DND-41 (cell line): ENCODE data around the gene SOX5.

Experiments used
- ATAC-seq: fragments of 200-7000 bp; cut with Tn5 transposase; 3 replicates; pipeline ENCODE4 v1.9.1; 2021; ENCODE audit warnings: low read depth; ENCODE audit not compliant: insufficient read depth
- DNase-seq: peaks from one replicate; pipeline ENCODE4 v3.0.0-alpha.2; 2020
- H2AFZ ChIP-seq: 2 replicates; pipeline ENCODE4 v1.6.0; 2012; ENCODE audit warnings: low read depth, low read length
- H3K27ac ChIP-seq: 2 replicates; pipeline ENCODE4 v1.5.1; 2012; ENCODE audit warnings: low read length, inconsistent platforms
- H3K27me3 ChIP-seq: fragments of 200-600 bp; sonication (generic); 2 replicates; pipeline ENCODE4 v1.6.0; 2012; ENCODE audit warnings: low read length, mild to moderate bottlenecking, inconsistent platforms; ENCODE audit not compliant: insufficient read depth, poor library complexity
- H3K36me3 ChIP-seq: 2 replicates; pipeline ENCODE4 v1.5.1; 2012; ENCODE audit warnings: low read length, inconsistent platforms; ENCODE audit not compliant: insufficient read depth
- H3K4me1 ChIP-seq: 2 replicates; pipeline ENCODE4 v1.5.1; 2012; ENCODE audit warnings: mild to moderate bottlenecking, low read length; ENCODE audit not compliant: insufficient read depth
- H3K4me2 ChIP-seq: 2 replicates; pipeline ENCODE4 v1.6.0; 2012; ENCODE audit warnings: mild to moderate bottlenecking, moderate library complexity, low read length, inconsistent platforms; ENCODE audit not compliant: insufficient read depth
- H3K4me3 ChIP-seq, 2 experiments: fragments of 200-600 bp in 1 of 2; shearing (Covaris generic) in 1 of 2; 2 replicates each; pipeline ENCODE4 v1.5.1; 2012 to 2016; ENCODE audit warnings: inconsistent platforms in 2 of 2, low read length in 2 of 2, mild to moderate bottlenecking in 2 of 2, low read depth in 1 of 2, moderate library complexity in 1 of 2
- H3K79me2 ChIP-seq: 2 replicates; pipeline ENCODE4 v1.6.0; 2012; ENCODE audit warnings: low read length, inconsistent platforms; ENCODE audit not compliant: insufficient read depth
- H3K9ac ChIP-seq: 2 replicates; pipeline ENCODE4 v1.6.0; 2012; ENCODE audit warnings: low read depth, mild to moderate bottlenecking, inconsistent platforms, low read length, moderate library complexity
- H3K9me3 ChIP-seq: 2 replicates; pipeline ENCODE4 v1.5.1; 2012; ENCODE audit warnings: low read length, moderate library complexity, mild to moderate bottlenecking, inconsistent platforms; ENCODE audit not compliant: insufficient read depth, severe bottlenecking
- H4K20me1 ChIP-seq: 2 replicates; pipeline ENCODE4 v1.6.0; 2012; ENCODE audit warnings: low read length; ENCODE audit not compliant: insufficient read depth
- CTCF ChIP-seq: IDR thresholded peaks from 2 replicates; pipeline ENCODE4 v1.5.1; 2012; ENCODE audit warnings: borderline replicate concordance, low read length, moderate library complexity, mild to moderate bottlenecking; ENCODE audit not compliant: poor library complexity, severe bottlenecking; ENCODE audit errors: extremely low read depth
- EZH2 ChIP-seq: IDR thresholded peaks from 3 replicates; pipeline ENCODE4 v1.6.1; 2012; ENCODE audit warnings: borderline replicate concordance, low read depth, mild to moderate bottlenecking, moderate library complexity, low read length, inconsistent platforms; ENCODE audit not compliant: severe bottlenecking

The SOX5 gene

GRCh38 chr12:23555180-23555824 lies 394.2 kb downstream of the SOX5 start:
- Histone ChIP-seq H3K79me2 (no peaks in the 10 kb centered on the region), H3K4me1 (peaks cover 16% of the 10 kb centered on the region), H3K36me3 (no peaks in the 10 kb centered on the region), H2AFZ (no peak overlapping the region), H3K9ac (no peak overlapping the region), H3K4me3 (no peak overlapping the region), H3K27ac (no peak overlapping the region), H4K20me1 (no peaks in the 10 kb centered on the region), H3K9me3 (no peaks in the 10 kb centered on the region), H3K4me2 (no peak overlapping the region), H3K27me3 (no peaks in the 10 kb centered on the region)
- ATAC-seq (no peak), DNase-seq (no peak)
- TF ChIP-seq CTCF (no peak), EZH2 (no peak)

GRCh38 chr12:23552417-23552816 lies 397.1 kb downstream of the SOX5 start:
- Histone ChIP-seq H3K9ac (no peak overlapping the region), H4K20me1 (no peaks in the 10 kb centered on the region), H2AFZ (no peak overlapping the region), H3K4me3 (no peak overlapping the region), H3K27ac (no peak overlapping the region), H3K36me3 (no peaks in the 10 kb centered on the region), H3K9me3 (no peaks in the 10 kb centered on the region), H3K4me1 (no peaks in the 10 kb centered on the region), H3K4me2 (no peak overlapping the region), H3K27me3 (no peaks in the 10 kb centered on the region), H3K79me2 (no peaks in the 10 kb centered on the region)
- TF ChIP-seq CTCF (no peak), EZH2 (no peak)
- DNase-seq (no peak), ATAC-seq (no peak)

- H3K9ac ChIP-seq: no peak overlapping the region
- H3K4me2 ChIP-seq: no peak overlapping the region
- H3K79me2 ChIP-seq: no peaks in the 10 kb centered on the region
- H3K27me3 ChIP-seq: no peaks in the 10 kb centered on the region
- H4K20me1 ChIP-seq: no peaks in the 10 kb centered on the region
- DNase-seq (no peak), ATAC-seq (no peak)
- no peaks in the 10 kb centered on the region for H3K4me1 ChIP-seq
- no peaks in the 10 kb centered on the region for H3K9me3 ChIP-seq
- H3K27ac ChIP-seq: no peak overlapping the region
- no peak overlapping the region for H2AFZ ChIP-seq
- TF ChIP-seq CTCF (no peak), EZH2 (no peak)
- H3K36me3 ChIP-seq: no peaks in the 10 kb centered on the region
- no peak overlapping the region for H3K4me3 ChIP-seq
These were observed 398.7 kb downstream of the SOX5 start for GRCh38 chr12:23550753-23551152.

- ATAC-seq (no peak), DNase-seq (no peak)
- H2AFZ ChIP-seq: no peak overlapping the region
- no peak overlapping the region for H3K9ac ChIP-seq
- TF ChIP-seq CTCF (no peak), EZH2 (no peak)
- H4K20me1 ChIP-seq: no peaks in the 10 kb centered on the region
- H3K4me1 ChIP-seq: no peaks in the 10 kb centered on the region
- no peaks in the 10 kb centered on the region for H3K27me3 ChIP-seq
- no peak overlapping the region for H3K4me3 ChIP-seq
- H3K27ac ChIP-seq: no peak overlapping the region
- no peaks in the 10 kb centered on the region for H3K36me3 ChIP-seq
- H3K79me2 ChIP-seq: no peaks in the 10 kb centered on the region
- no peak overlapping the region for H3K4me2 ChIP-seq
- H3K9me3 ChIP-seq: no peaks in the 10 kb centered on the region
These were observed 400.7 kb downstream of the SOX5 start for GRCh38 chr12:23548742-23549141.
